Mesendoderm (in vitro differentiated cells): ENCODE data around the gene RPP40.

ENCODE experiments used
- DNase-seq: peaks from one replicate; pipeline ENCODE4 v3.0.0; 2013
- H2AK5ac ChIP-seq: 2 replicates; pipeline ENCODE4 v1.6.1; 2013; ENCODE audit warnings: low read length, inconsistent platforms
- H2BK120ac ChIP-seq: 2 replicates; pipeline ENCODE4 v1.6.1; 2013; ENCODE audit warnings: low read depth, mild to moderate bottlenecking, low read length, moderate library complexity, mixed read lengths
- H2BK15ac ChIP-seq: replicated peaks from 2 replicates; pipeline ENCODE4 v1.6.1; 2013; ENCODE audit warnings: low read depth, mild to moderate bottlenecking, moderate library complexity
- H2BK5ac ChIP-seq: 2 replicates; pipeline ENCODE4 v1.6.1; 2013; ENCODE audit warnings: low read length, inconsistent platforms
- H3K18ac ChIP-seq: 2 replicates; pipeline ENCODE4 v1.6.1; 2013; ENCODE audit warnings: mild to moderate bottlenecking, low read length, mixed read lengths
- H3K23ac ChIP-seq: one replicate; pipeline ENCODE4 v1.6.1; 2013; ENCODE audit warnings: low read length
- H3K27ac ChIP-seq: 2 replicates; pipeline ENCODE4 v1.5.1; 2013; ENCODE audit warnings: low read depth, mild to moderate bottlenecking, inconsistent platforms, low read length, moderate library complexity
- H3K27me3 ChIP-seq: 2 replicates; pipeline ENCODE4 v1.6.1; 2013; ENCODE audit warnings: low read length, control low read depth, mild to moderate bottlenecking, inconsistent platforms; ENCODE audit not compliant: insufficient read depth, poor library complexity
- H3K36me3 ChIP-seq: 2 replicates; pipeline ENCODE4 v1.6.1; 2013; ENCODE audit warnings: low read length, inconsistent platforms; ENCODE audit not compliant: control insufficient read depth, insufficient read depth
- H3K4ac ChIP-seq: one replicate; pipeline ENCODE4 v1.6.1; 2013; ENCODE audit warnings: low read depth, mild to moderate bottlenecking, low read length, moderate library complexity
- H3K4me1 ChIP-seq: 2 replicates; pipeline ENCODE4 v1.6.1; 2013; ENCODE audit warnings: low read depth, low read length, inconsistent platforms; ENCODE audit not compliant: control insufficient read depth
- H3K4me2 ChIP-seq: 2 replicates; pipeline ENCODE4 v1.6.1; 2013; ENCODE audit warnings: low read length
- H3K4me3 ChIP-seq: 2 replicates; pipeline ENCODE4 v1.5.1; 2013; ENCODE audit warnings: mild to moderate bottlenecking, low read length
- H3K56ac ChIP-seq: one replicate; pipeline ENCODE4 v1.6.1; 2013; ENCODE audit warnings: low read length
- H3K79me1 ChIP-seq: 2 replicates; pipeline ENCODE4 v1.6.1; 2013; ENCODE audit warnings: low read length, inconsistent platforms
- H3K79me2 ChIP-seq: 2 replicates; pipeline ENCODE4 v1.6.1; 2013; ENCODE audit warnings: mild to moderate bottlenecking, low read length; ENCODE audit not compliant: control insufficient read depth, insufficient read depth
- H3K9ac ChIP-seq: 2 replicates; pipeline ENCODE4 v1.6.1; 2013; ENCODE audit warnings: low read length, inconsistent platforms
- H4K5ac ChIP-seq: one replicate; pipeline ENCODE4 v1.6.1; 2013; ENCODE audit warnings: low read length
- H4K8ac ChIP-seq: one replicate; pipeline ENCODE4 v1.6.1; 2013; ENCODE audit warnings: low read depth, mild to moderate bottlenecking, control low read depth, low read length, moderate library complexity
- WGBS: extraction: QIAGEN DNeasy Blood & Tissue Kit; methylation state at CpG from one replicate; pipeline ENCODE4 v1.1.7; 2013; ENCODE audit warnings: low lambda C conversion rate, missing lambda C conversion rate; ENCODE audit not compliant: insufficient coverage; ENCODE audit errors: extremely low coverage; 5-methylcytosine and 5-hydroxymethylcytosine counted together

RPP40 gene

DNA sequence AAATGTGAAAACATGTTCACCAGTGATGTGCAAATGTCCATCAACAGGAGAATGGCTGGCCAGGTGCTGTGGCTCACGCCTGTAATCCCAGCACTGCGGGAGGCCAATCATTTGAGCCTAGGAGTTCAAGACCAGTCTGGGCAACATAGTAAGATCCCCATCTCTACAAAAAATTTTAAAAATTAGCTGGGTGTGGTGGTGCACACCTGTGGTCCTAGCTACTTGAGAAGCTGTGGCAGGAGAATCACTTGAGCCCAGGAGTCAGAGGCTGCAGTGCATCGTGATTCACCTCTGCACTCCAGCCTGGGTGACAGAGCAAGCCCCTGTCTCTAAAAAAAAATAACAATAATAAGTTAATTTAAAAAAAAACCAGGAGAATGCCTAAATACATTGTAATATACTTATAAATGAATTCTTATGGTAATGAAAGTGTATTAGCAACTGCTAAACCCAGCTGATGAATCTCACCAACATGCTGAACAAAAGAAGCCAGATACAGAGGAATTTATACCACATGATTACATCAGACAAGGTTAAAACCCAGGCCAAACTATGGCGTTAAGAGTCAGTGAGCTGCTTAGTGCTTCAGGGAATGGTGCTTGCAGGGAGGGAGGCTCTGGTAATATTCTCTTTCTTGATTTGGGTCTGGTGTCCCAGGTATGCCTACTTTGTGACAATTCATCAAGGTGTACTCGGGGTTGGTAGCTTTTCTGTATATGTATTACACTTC is 36.4 kb downstream of the RPP40 start:
- Histone ChIP-seq H2BK15ac (no peak overlapping the region), H3K79me1 (no peaks in the 10 kb centered on the region), H3K4me2 (no peak overlapping the region), H3K56ac (no peak overlapping the region), H2AK5ac (no peak overlapping the region), H3K79me2 (no peaks in the 10 kb centered on the region), H3K23ac (no peak overlapping the region), H3K4me3 (no peak overlapping the region), H4K8ac (no peak overlapping the region), H3K9ac (no peak overlapping the region), H3K27me3 (no peaks in the 10 kb centered on the region), H3K18ac (no peak overlapping the region), H4K5ac (no peak overlapping the region), H3K27ac (no peak overlapping the region), H3K4ac (no peak overlapping the region), H2BK5ac (no peak overlapping the region), H2BK120ac (no peak overlapping the region), H3K4me1 (no peaks in the 10 kb centered on the region), H3K36me3 (no peaks in the 10 kb centered on the region)
- no CpG with 5 or more reads among the region's 5 CpGs for WGBS
- DNase-seq: no peak

DNA sequence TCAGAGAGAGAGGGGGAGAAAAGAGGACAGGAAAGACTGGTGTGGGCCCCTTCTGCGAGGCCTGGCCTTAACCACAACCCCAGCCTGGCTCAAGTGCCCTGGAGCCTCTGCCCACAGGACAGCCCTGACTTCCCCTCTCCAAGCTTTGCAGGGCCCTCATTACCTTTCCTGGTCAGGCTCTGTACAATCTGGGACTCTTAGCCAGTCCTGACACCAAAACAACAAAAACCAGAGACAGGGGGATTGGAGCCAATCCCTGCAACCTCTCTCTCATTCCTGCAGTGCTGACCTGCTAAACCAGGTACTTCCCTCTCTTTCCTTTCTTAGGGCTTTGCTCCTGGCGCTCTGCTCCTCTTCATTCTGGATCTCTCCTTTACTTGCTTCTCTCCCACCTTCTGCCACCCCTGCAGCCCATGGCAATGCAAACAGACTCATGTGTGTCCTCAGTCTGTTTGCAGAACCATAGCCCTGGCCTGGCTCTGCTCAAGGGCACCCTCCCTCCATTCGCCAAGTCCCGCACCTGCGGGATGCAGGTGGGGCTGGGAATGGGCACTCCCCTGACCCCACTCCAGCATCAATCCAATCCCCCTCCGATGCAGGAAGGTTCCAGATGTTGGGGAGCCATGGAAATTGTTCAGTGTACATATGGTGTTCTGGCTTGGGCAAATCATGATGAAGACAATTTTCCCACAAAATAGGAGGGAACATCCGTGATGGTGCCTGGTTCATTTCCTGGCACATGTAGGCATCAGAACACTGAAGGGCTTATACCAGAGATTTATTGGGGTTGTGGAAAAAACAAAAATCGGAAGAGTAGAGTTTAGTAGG is 38.1 kb downstream of the RPP40 start:
- Histone ChIP-seq H4K8ac (no peak overlapping the region), H3K4me2 (no peak overlapping the region), H3K18ac (no peak overlapping the region), H3K27ac (no peak overlapping the region), H3K4me1 (no peaks in the 10 kb centered on the region), H3K56ac (no peak overlapping the region), H3K79me1 (no peaks in the 10 kb centered on the region), H2BK15ac (no peak overlapping the region), H2BK5ac (no peak overlapping the region), H3K23ac (no peak overlapping the region), H3K9ac (no peak overlapping the region), H3K27me3 (no peaks in the 10 kb centered on the region), H2BK120ac (no peak overlapping the region), H3K36me3 (no peaks in the 10 kb centered on the region), H4K5ac (no peak overlapping the region), H3K79me2 (no peaks in the 10 kb centered on the region), H2AK5ac (no peak overlapping the region), H3K4ac (no peak overlapping the region), H3K4me3 (no peak overlapping the region)
- no peak for DNase-seq
- WGBS: no CpG with 5 or more reads among the region's 8 CpGs

DNA sequence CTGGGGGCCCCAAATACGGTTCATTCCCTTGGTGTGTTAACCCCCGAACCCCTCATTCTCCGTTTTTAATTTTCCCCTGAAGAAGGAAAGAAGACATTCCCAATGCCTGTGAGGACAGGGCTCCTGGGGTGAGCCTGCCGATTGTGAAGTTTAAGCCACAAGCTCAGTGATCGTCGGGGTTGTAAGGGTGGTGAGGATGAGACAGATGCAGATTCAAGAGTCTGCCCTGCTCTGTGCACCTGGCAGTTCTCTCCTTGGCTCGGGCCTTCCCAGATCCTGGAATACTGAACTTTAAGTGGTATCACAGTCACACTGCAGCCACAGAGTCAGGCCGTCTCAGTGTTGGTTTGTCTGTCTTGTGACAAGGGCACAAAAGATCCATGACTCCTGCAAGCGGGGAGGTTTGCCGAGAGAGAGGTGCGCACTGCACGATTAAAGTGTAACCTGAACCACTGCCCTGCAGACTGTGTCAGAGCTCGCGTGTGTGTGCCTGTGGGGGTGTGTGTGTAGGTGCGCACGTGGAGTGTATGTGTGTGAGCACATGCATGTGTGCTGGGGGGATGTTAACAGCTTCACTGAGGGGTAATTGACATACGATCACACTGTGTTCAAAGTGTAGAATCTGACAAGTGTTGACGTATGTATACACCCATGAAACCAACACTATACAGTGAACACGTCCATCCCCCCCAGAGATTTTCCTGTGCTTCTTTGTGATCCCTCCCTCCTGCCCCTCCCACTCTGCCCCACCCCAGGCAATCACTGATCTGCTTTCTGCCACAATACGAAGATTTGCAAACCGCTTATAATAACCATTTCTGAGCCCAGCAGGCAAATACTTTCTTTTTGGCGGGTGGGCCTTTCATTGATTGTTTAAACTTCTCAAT is 38.9 kb downstream of the RPP40 start:
- Histone ChIP-seq H4K5ac (no peak overlapping the region), H4K8ac (no peak overlapping the region), H3K9ac (no peak overlapping the region), H3K27me3 (no peaks in the 10 kb centered on the region), H3K18ac (no peak overlapping the region), H2BK120ac (no peak overlapping the region), H3K79me2 (no peaks in the 10 kb centered on the region), H3K23ac (no peak overlapping the region), H3K4me1 (no peaks in the 10 kb centered on the region), H3K4me3 (no peak overlapping the region), H3K56ac (no peak overlapping the region), H2BK5ac (no peak overlapping the region), H2AK5ac (no peak overlapping the region), H2BK15ac (no peak overlapping the region), H3K27ac (no peak overlapping the region), H3K4ac (no peak overlapping the region), H3K36me3 (no peaks in the 10 kb centered on the region), H3K79me1 (no peaks in the 10 kb centered on the region), H3K4me2 (no peak overlapping the region)
- no peak for DNase-seq
- no CpG with 5 or more reads among the region's 22 CpGs for WGBS

DNA sequence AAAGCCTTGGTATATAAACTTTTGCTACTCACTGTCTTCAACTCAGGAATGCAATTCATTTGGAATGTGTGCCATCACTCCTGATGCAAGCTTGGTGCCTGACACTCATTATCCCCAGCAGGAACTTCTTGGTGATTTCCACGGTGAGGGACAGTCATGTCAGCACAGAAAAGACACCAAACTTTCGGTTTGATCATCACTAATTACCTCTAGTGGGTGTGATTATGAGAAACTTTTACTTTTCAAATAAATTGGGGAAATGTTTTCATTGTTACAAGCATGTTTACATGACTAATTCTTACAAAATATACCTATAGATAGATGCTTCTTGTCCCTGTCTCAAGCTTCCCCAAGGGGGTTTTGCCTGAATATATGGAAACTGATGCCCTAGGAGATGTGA is 40.9 kb downstream of the RPP40 start:
- Histone ChIP-seq H3K4me1 (no peaks in the 10 kb centered on the region), H3K23ac (no peak overlapping the region), H2BK120ac (no peak overlapping the region), H3K4me3 (no peak overlapping the region), H3K79me1 (no peaks in the 10 kb centered on the region), H3K56ac (no peak overlapping the region), H3K4ac (no peak overlapping the region), H3K18ac (no peak overlapping the region), H2BK5ac (no peak overlapping the region), H2AK5ac (no peak overlapping the region), H3K4me2 (no peak overlapping the region), H3K36me3 (no peaks in the 10 kb centered on the region), H4K8ac (no peak overlapping the region), H4K5ac (no peak overlapping the region), H3K9ac (no peak overlapping the region), H3K27me3 (no peaks in the 10 kb centered on the region), H3K27ac (no peak overlapping the region), H2BK15ac (no peak overlapping the region), H3K79me2 (no peaks in the 10 kb centered on the region)
- no CpG with 5 or more reads among the region's 2 CpGs for whole genome bisulfite sequencing
- DNase-seq: no peak

DNA sequence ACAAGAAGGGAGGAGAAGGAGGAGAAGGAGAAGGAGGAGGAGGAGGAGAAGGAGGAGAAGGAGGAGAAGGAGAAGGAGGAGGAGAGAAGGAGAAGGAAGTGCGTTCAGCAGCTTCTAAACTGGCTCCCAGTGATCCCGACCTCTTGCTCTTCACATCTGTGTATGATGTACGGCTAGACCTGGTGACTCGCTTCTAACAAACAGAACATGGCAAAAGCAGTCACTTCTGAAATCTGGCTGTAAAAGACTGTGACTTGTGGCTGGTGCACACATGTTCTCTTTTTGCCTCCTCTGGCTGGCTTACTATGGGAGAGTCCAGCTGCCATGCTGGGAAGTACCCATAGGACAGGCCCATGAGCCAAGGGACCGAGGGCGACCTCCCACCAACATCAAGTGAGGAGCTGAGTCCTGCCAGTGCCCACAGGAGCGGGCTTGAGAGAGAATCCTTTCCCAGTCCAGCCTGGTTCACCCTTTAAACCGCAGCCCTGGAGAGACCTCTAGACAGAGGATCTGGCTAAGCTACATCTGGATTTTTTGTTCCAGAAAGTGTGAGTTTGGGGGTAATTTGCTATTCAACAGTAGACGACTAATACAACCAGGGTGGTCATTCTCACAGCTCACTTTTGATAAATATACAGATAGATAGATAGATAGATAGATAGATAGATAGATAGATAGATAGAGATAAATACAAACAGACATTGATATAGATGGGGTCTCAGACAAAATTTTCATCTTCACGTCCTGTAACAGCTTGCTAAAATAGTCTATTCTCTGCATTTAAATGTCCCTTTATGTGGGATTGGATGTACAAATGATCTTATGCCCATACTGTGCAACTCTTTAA is 42.3 kb downstream of the RPP40 start:
- Histone ChIP-seq H3K4me1 (no peaks in the 10 kb centered on the region), H3K4me3 (no peak overlapping the region), H3K36me3 (no peaks in the 10 kb centered on the region), H3K79me1 (no peaks in the 10 kb centered on the region), H4K8ac (no peak overlapping the region), H3K23ac (no peak overlapping the region), H2BK15ac (no peak overlapping the region), H4K5ac (no peak overlapping the region), H3K56ac (no peak overlapping the region), H2BK5ac (no peak overlapping the region), H3K27me3 (no peaks in the 10 kb centered on the region), H3K4ac (no peak overlapping the region), H2AK5ac (no peak overlapping the region), H3K9ac (no peak overlapping the region), H3K18ac (no peak overlapping the region), H2BK120ac (no peak overlapping the region), H3K4me2 (no peak overlapping the region), H3K27ac (no peak overlapping the region), H3K79me2 (no peaks in the 10 kb centered on the region)
- no CpG with 5 or more reads among the region's 10 CpGs for WGBS
- DNase-seq: no peak
